Occipital lobe (tissue), 3 donors: ENCODE data around the gene HSD17B8. TPM values are rescaled to one million over a fixed set of nuclear protein-coding genes. Genes with fewer than 3 reads are reported as not detected.

Source experiments
- DNase-seq: peaks from one replicate; lab custom pipeline; 2025; lab: John Stamatoyannopoulos, UW
- small RNA-seq: library from RNA; depleted of rRNA; stranded (forward); fragments of <200 nt; gene quantifications from one replicate; pipeline ENCODE3, GENCODE V24; 2014
- total RNA-seq: library from RNA; depleted of rRNA; stranded (reverse); fragments of >200 nt; gene quantifications from one replicate; pipeline ENCODE4 v1.2.3, GENCODE V29; 2014

Gene HSD17B8
- total RNA-seq, 1 donor from 2014 or later, result 4.5 TPM

- no peak for DNase-seq
Observed at GRCh38 chr6:33241968-33242367, 37.5 kb downstream of the HSD17B8 start.

- no peak for DNase-seq
Observed at GRCh38 chr6:33243476-33243875, 39.0 kb downstream of the HSD17B8 start.

GRCh38 chr6:33247977-33248642 lies 43.7 kb downstream of the HSD17B8 start:
- peak; percentile 70 for DNase-seq

- DNase-seq, result no peak
Observed at GRCh38 chr6:33248643-33248931, 44.1 kb downstream of the HSD17B8 start.

GRCh38 chr6:33248932-33249731 lies 44.7 kb downstream of the HSD17B8 start:
- DNase-seq, result peak; percentile 98

GRCh38 chr6:33249732-33250630 lies 45.5 kb downstream of the HSD17B8 start:
- no peak for DNase-seq

- DNase-seq, result no peak
Observed at GRCh38 chr6:33250731-33251130, 46.3 kb downstream of the HSD17B8 start.

GRCh38 chr6:33251395-33252012 lies 47.0 kb downstream of the HSD17B8 start:
- no peak for DNase-seq

GRCh38 chr6:33252759-33253158 lies 48.3 kb downstream of the HSD17B8 start:
- DNase-seq, result no peak

GRCh38 chr6:33254591-33254990 lies 50.1 kb downstream of the HSD17B8 start:
- no peak for DNase-seq

Small RNAs within 50 kb of the gene (small RNA-seq; reads per million reads assigned to genes)
- gene MIR219A1 (1.7 reads per million, percentile 82 among the genes with 10 or more reads in this experiment), gene RNY4P10 (0.29 reads per million, percentile 10 among the genes with 10 or more reads in this experiment)

Other genes with a start within 250 kb of the HSD17B8 start
- gene BRD2, start 236.1 kb upstream of the HSD17B8 start, total RNA-seq, result 66.6 TPM
- 0.16 TPM for gene HLA-DOA, start 195.1 kb upstream of the HSD17B8 start, total RNA-seq
- gene HLA-DPA1, start 131.0 kb upstream of the HSD17B8 start, total RNA-seq, result 1.4 TPM
- 1.4 TPM for gene HLA-DPB1, start 128.7 kb upstream of the HSD17B8 start, total RNA-seq
- gene COL11A2, start 12.2 kb upstream of the HSD17B8 start, total RNA-seq, result 0.94 TPM
- gene RXRB, start 4.0 kb upstream of the HSD17B8 start, total RNA-seq, result 22.6 TPM
- gene SLC39A7, start 3.8 kb upstream of the HSD17B8 start, total RNA-seq, result 34.8 TPM
- gene RING1, start 3.8 kb downstream of the HSD17B8 start, total RNA-seq, result 20.6 TPM
- gene VPS52, start 67.2 kb downstream of the HSD17B8 start, total RNA-seq, result 35.1 TPM
- 3,778 TPM for gene RPS18, start 67.4 kb downstream of the HSD17B8 start, total RNA-seq
- 12.5 TPM for gene B3GALT4, start 72.5 kb downstream of the HSD17B8 start, total RNA-seq
- 42.6 TPM for gene WDR46, start 84.6 kb downstream of the HSD17B8 start, total RNA-seq
- 27.0 TPM for gene PFDN6, start 84.9 kb downstream of the HSD17B8 start, total RNA-seq
- 13.7 TPM for gene RGL2, start 94.3 kb downstream of the HSD17B8 start, total RNA-seq
- 10.5 TPM for gene TAPBP, start 109.4 kb downstream of the HSD17B8 start, total RNA-seq
- 28.4 TPM for gene ZBTB22, start 113.1 kb downstream of the HSD17B8 start, total RNA-seq
- 30.1 TPM for gene DAXX, start 118.3 kb downstream of the HSD17B8 start, total RNA-seq
- gene KIFC1, start 187.2 kb downstream of the HSD17B8 start, total RNA-seq, result 3.6 TPM
- 17.9 TPM for gene PHF1, start 206.4 kb downstream of the HSD17B8 start, total RNA-seq
- gene CUTA, start 213.5 kb downstream of the HSD17B8 start, total RNA-seq, result 59.1 TPM
- 21.5 TPM for gene SYNGAP1, start 215.4 kb downstream of the HSD17B8 start, total RNA-seq
- 9.2 TPM for gene ZBTB9, start 249.9 kb downstream of the HSD17B8 start, total RNA-seq